Activated T-cell treated with anti-CD3 and anti-CD28 coated beads, Interleukin-2, amount 50 U/mL, for 48 hours (primary cell): ENCODE measurements around the gene VPS8.
"Not testable (repeated sequence)": the region's sequence is repeated elsewhere in the genome, so short reads cannot be mapped to it uniquely, and the experiment has no call there.

Experiments
- DNase-seq, 2 experiments: peaks; one replicate each; pipeline ENCODE4 v3.0.0-alpha.2; 2020

Gene VPS8

GRCh38 chr3:185009650-185010049 lies 197.7 kb downstream of the VPS8 start:
- DNase-seq = no peak

- not testable (repeated sequence) for DNase-seq
These were observed 205.6 kb downstream of the VPS8 start for GRCh38 chr3:185017584-185017983.

GRCh38 chr3:185017996-185018395 lies 206.0 kb downstream of the VPS8 start:
- DNase-seq = not testable (repeated sequence)

- DNase-seq = no peak
These were observed 209.3 kb downstream of the VPS8 start for GRCh38 chr3:185021256-185021655.

GRCh38 chr3:185024406-185024805 lies 212.4 kb downstream of the VPS8 start:
- DNase-seq = no peak

- no peak for DNase-seq
These were observed 213.0 kb downstream of the VPS8 start for GRCh38 chr3:185024966-185025365.

GRCh38 chr3:185028121-185028520 lies 216.2 kb downstream of the VPS8 start:
- no peak for DNase-seq

GRCh38 chr3:185029086-185029485 lies 217.1 kb downstream of the VPS8 start:
- no peak for DNase-seq

GRCh38 chr3:185030399-185030798 lies 218.4 kb downstream of the VPS8 start:
- DNase-seq = no peak

- DNase-seq = no peak
These were observed 219.0 kb downstream of the VPS8 start for GRCh38 chr3:185030951-185031350.

GRCh38 chr3:185037801-185038200 lies 225.8 kb downstream of the VPS8 start:
- DNase-seq = no peak

- no peak for DNase-seq
These were observed 228.5 kb downstream of the VPS8 start for GRCh38 chr3:185040425-185040824.

- DNase-seq = no peak
These were observed 229.6 kb downstream of the VPS8 start for GRCh38 chr3:185041540-185041939.

GRCh38 chr3:185042312-185043050 lies 230.5 kb downstream of the VPS8 start:
- no peak for DNase-seq

GRCh38 chr3:185046164-185046515 lies 234.2 kb downstream of the VPS8 start:
- DNase-seq = no peak

- DNase-seq = no peak
These were observed 234.6 kb downstream of the VPS8 start for GRCh38 chr3:185046603-185047002.

- DNase-seq = no peak
These were observed 237.7 kb downstream of the VPS8 start for GRCh38 chr3:185049710-185050109.

- DNase-seq = no peak
These were observed 239.8 kb downstream of the VPS8 start for GRCh38 chr3:185051801-185052200.

GRCh38 chr3:185052631-185053030 lies 240.7 kb downstream of the VPS8 start:
- no peak for DNase-seq

GRCh38 chr3:185056908-185057307 lies 244.9 kb downstream of the VPS8 start:
- no peak for DNase-seq

- no peak for DNase-seq
These were observed 245.9 kb downstream of the VPS8 start for GRCh38 chr3:185057829-185058228.

GRCh38 chr3:185058796-185059195 lies 246.8 kb downstream of the VPS8 start:
- no peak for DNase-seq

- DNase-seq = no peak
These were observed 247.8 kb downstream of the VPS8 start for GRCh38 chr3:185059766-185060165.

- DNase-seq = no peak
These were observed 248.7 kb downstream of the VPS8 start for GRCh38 chr3:185060655-185061054.

GRCh38 chr3:185062191-185062590 lies 250.2 kb downstream of the VPS8 start:
- no peak for DNase-seq
